ENCODE results near the gene SACM1L. TPM values are rescaled to one million over a fixed set of nuclear protein-coding genes. Genes with fewer than 3 reads are reported as not detected.

The SACM1L gene
- total and polyA plus RNA-seq, 2 of the 13 experiments (the other 11 are each of a cell fraction or from before 2014, with no cell fraction given) = 15.1 to 27.8 TPM

DNA sequence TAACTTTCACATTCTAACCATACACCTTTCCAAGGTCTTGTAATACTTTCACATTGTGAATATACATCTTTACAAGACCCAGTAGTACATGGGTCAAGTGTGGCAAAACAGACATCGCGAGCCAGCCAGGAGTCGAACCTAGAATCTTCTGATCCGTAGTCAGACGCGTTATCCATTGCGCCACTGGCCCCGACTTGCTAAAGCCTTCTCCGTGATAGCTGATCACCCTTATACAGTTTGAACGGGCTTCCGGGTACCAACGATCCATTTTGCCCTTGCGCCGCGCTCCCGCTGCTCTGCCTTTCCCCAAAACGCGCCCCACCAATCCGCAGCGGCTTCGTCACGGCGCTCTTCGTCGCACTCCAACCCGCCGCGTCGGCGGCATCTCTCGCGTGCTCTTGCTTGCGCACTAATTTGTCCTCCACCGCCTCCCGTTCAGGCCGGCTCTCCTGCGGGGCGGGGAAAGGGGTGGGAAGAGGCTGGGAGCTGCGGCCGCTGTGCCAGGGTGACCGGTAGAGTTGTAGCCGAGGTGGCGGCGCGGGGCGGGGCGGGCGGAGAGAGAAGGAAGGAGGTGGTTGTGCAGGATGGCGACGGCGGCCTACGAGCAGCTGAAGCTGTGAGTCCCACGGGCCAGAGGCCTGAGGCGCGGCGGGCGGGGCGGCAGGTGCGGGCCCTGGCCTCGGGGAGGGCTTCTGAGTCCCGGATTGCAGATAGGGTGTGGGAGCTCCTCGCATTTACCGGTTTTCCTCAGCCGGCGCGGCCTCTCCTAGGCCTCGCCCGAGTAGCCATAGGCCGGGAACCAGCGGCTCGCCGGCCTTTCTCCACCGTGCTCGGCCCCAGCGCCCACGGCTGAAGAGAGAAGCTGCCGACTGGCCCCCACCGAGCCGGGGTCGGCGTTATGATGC lies at the start of gene SACM1L (continued):
- peak; percentile 73 for TF ChIP-seq CBFB (CRISPR knock-in tag; IDR thresholded peaks at IDR 0.05)
- TF ChIP-seq ZNF839 (CRISPR knock-in tag; IDR thresholded peaks at IDR 0.05; ENCODE audit: borderline replicate concordance) = no peak
- peak; percentile 80 for TF ChIP-seq MED13 (CRISPR knock-in tag; IDR thresholded peaks at IDR 0.05)
- peak; percentile 94 for TF ChIP-seq SAP130 (CRISPR knock-in tag; IDR thresholded peaks at IDR 0.05; ENCODE audit: low read depth)
- TF ChIP-seq, protein P1, sequence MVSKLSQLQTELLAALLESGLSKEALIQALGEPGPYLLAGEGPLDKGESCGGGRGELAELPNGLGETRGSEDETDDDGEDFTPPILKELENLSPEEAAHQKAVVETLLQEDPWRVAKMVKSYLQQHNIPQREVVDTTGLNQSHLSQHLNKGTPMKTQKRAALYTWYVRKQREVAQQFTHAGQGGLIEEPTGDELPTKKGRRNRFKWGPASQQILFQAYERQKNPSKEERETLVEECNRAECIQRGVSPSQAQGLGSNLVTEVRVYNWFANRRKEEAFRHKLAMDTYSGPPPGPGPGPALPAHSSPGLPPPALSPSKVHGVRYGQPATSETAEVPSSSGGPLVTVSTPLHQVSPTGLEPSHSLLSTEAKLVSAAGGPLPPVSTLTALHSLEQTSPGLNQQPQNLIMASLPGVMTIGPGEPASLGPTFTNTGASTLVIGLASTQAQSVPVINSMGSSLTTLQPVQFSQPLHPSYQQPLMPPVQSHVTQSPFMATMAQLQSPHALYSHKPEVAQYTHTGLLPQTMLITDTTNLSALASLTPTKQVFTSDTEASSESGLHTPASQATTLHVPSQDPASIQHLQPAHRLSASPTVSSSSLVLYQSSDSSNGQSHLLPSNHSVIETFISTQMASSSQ (IDR thresholded peaks at IDR 0.05; ENCODE audit: low read depth) = peak; percentile 58
- TF ChIP-seq, protein P1 (CRISPR knock-in tag; IDR thresholded peaks at IDR 0.05; ENCODE audit: borderline replicate concordance) = peak; percentile 62; the same call in 1 of the 2 replicates
- TF ChIP-seq ZNF143 (CRISPR knock-in tag; IDR thresholded peaks at IDR 0.05) = peak; percentile 33; the same call in 1 of the 2 replicates
- TF ChIP-seq, protein P2, sequence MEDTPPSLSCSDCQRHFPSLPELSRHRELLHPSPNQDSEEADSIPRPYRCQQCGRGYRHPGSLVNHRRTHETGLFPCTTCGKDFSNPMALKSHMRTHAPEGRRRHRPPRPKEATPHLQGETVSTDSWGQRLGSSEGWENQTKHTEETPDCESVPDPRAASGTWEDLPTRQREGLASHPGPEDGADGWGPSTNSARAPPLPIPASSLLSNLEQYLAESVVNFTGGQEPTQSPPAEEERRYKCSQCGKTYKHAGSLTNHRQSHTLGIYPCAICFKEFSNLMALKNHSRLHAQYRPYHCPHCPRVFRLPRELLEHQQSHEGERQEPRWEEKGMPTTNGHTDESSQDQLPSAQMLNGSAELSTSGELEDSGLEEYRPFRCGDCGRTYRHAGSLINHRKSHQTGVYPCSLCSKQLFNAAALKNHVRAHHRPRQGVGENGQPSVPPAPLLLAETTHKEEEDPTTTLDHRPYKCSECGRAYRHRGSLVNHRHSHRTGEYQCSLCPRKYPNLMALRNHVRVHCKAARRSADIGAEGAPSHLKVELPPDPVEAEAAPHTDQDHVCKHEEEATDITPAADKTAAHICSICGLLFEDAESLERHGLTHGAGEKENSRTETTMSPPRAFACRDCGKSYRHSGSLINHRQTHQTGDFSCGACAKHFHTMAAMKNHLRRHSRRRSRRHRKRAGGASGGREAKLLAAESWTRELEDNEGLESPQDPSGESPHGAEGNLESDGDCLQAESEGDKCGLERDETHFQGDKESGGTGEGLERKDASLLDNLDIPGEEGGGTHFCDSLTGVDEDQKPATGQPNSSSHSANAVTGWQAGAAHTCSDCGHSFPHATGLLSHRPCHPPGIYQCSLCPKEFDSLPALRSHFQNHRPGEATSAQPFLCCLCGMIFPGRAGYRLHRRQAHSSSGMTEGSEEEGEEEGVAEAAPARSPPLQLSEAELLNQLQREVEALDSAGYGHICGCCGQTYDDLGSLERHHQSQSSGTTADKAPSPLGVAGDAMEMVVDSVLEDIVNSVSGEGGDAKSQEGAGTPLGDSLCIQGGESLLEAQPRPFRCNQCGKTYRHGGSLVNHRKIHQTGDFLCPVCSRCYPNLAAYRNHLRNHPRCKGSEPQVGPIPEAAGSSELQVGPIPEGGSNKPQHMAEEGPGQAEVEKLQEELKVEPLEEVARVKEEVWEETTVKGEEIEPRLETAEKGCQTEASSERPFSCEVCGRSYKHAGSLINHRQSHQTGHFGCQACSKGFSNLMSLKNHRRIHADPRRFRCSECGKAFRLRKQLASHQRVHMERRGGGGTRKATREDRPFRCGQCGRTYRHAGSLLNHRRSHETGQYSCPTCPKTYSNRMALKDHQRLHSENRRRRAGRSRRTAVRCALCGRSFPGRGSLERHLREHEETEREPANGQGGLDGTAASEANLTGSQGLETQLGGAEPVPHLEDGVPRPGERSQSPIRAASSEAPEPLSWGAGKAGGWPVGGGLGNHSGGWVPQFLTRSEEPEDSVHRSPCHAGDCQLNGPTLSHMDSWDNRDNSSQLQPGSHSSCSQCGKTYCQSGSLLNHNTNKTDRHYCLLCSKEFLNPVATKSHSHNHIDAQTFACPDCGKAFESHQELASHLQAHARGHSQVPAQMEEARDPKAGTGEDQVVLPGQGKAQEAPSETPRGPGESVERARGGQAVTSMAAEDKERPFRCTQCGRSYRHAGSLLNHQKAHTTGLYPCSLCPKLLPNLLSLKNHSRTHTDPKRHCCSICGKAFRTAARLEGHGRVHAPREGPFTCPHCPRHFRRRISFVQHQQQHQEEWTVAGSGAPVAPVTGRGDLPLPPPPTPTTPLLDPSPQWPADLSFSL (CRISPR knock-in tag; IDR thresholded peaks at IDR 0.05) = 0 out of 2 replicates have a peak, but pooled peaks have one; percentile 41
- TF ChIP-seq POLR2G (IDR thresholded peaks at IDR 0.05; ENCODE audit: low read depth, low read length) = peak; percentile 85
- TF ChIP-seq REL (CRISPR knock-in tag; conservative IDR thresholded peaks at IDR 0.05) = peak; percentile 94
- TF ChIP-seq CCAR2 (optimal IDR thresholded peaks at IDR 0.05; ENCODE audit: low read depth, low read length) = no peak
- TF ChIP-seq ETV6 (CRISPR knock-in tag; conservative IDR thresholded peaks at IDR 0.05) = peak; percentile 57; the same call in 1 of the 2 replicates
- no peak for TF ChIP-seq CBX2 (IDR thresholded peaks at IDR 0.05; ENCODE audit: low read depth, low read length)
- no peak for TF ChIP-seq CBX2 (CRISPR knock-in tag; IDR thresholded peaks at IDR 0.05; ENCODE audit: low read depth)
- TF ChIP-seq MBD4 (IDR thresholded peaks at IDR 0.05; ENCODE audit: borderline replicate concordance, low read length) = no peak; the same call in 1 of the 2 replicates
- TF ChIP-seq KMT2A (CRISPR knock-in tag; IDR thresholded peaks at IDR 0.05) = peak; percentile 85
- peak; percentile 92 for TF ChIP-seq TP53 (CRISPR knock-in tag; conservative IDR thresholded peaks at IDR 0.05)
- peak; percentile 97 for TF ChIP-seq ZGPAT (CRISPR knock-in tag; IDR thresholded peaks at IDR 0.05)
